ENCODE measurements around the gene ATP6V1B1.

DNA sequence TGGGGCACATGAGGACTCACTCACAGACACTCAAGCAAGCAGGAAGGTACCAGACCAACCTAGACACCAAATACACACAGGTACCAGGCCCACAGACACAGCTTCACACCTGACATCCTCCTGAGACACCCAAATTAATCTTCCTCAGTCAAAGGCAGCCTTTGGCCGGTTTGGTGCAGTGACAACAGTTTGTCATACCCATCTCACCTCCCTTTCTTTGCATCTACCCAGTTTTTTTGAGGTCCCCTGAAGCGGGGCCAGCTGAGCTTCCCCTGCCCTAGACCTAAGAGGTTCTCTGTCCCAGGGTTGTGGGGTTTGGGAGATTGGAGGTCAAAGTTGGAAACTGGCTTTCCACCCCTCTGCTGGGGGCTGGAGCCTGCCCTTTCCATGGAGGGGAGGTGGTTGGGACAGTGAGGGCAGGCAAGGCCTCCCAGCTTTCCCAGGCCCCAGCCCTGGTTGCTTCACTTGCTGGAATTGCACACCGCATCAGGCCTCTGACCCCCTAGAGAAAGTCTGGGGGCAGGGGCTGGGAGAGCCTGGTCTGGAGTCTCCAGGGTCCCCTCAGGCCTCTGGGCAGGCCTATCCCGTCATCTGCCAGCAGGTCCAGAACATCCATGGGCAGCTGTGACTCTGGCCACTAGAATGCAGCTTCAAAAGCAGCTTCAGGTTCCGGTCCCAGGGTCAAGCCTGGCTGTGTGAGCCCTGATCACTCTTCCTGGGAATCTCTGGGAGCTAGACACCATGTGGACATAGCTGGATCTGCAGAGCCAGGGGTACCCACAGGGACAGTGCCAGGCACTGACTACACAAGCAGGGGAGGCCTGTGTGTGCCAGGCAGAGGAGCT lies 71.5 kb downstream of the ATP6V1B1 start:
- TF ChIP-seq, protein P1, sequence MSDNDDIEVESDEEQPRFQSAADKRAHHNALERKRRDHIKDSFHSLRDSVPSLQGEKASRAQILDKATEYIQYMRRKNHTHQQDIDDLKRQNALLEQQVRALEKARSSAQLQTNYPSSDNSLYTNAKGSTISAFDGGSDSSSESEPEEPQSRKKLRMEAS (IDR thresholded peaks at IDR 0.05; ENCODE audit: low read depth, low read length), result no peak
- TF ChIP-seq POLR2A (IDR thresholded peaks at IDR 0.05; ENCODE audit: extremely low read depth, insufficient read length) (no peak), MYC (IDR thresholded peaks at IDR 0.05; ENCODE audit: low read depth, low read length) (no peak)
- TF ChIP-seq, protein P2, sequence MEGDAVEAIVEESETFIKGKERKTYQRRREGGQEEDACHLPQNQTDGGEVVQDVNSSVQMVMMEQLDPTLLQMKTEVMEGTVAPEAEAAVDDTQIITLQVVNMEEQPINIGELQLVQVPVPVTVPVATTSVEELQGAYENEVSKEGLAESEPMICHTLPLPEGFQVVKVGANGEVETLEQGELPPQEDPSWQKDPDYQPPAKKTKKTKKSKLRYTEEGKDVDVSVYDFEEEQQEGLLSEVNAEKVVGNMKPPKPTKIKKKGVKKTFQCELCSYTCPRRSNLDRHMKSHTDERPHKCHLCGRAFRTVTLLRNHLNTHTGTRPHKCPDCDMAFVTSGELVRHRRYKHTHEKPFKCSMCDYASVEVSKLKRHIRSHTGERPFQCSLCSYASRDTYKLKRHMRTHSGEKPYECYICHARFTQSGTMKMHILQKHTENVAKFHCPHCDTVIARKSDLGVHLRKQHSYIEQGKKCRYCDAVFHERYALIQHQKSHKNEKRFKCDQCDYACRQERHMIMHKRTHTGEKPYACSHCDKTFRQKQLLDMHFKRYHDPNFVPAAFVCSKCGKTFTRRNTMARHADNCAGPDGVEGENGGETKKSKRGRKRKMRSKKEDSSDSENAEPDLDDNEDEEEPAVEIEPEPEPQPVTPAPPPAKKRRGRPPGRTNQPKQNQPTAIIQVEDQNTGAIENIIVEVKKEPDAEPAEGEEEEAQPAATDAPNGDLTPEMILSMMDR (IDR thresholded peaks at IDR 0.05; ENCODE audit: low read depth, low read length), result no peak

Data from NB4 (cell line).